Cardiac septum (tissue), 1 donor: ENCODE data around the gene CEP128. TPM values are rescaled to one million over a fixed set of nuclear protein-coding genes. Genes with fewer than 3 reads are reported as not detected.

Source experiments
- DNase-seq: peaks from one replicate; pipeline ENCODE4 v3.0.0-alpha.2; 2020; ENCODE audit warnings: low spot score
- intact Hi-C: fragments of 100-400 bp; cut with DNase I; formaldehyde crosslinking; loops from one replicate; pipeline ENCODE4 v1.14.0; 2022
- total RNA-seq: library from RNA; stranded (reverse); fragmentation: NEBNext Ultra II Directional; extraction: Animal tissue kit (Norgen Biotek cat#: 25700); gene quantifications from one replicate; pipeline ENCODE4 v1.2.1, GENCODE V29; 2021
- donor health status: DM: no; HTN: no; CAD: no.

Gene CEP128
- total RNA-seq, 1 donor from 2014 or later: 3.0 TPM

- DNase-seq: no peak
- intact Hi-C loops: no loop called here
Measured at GRCh38 chr14:80536456-80536855, 405.1 kb downstream of the CEP128 start.

DNA sequence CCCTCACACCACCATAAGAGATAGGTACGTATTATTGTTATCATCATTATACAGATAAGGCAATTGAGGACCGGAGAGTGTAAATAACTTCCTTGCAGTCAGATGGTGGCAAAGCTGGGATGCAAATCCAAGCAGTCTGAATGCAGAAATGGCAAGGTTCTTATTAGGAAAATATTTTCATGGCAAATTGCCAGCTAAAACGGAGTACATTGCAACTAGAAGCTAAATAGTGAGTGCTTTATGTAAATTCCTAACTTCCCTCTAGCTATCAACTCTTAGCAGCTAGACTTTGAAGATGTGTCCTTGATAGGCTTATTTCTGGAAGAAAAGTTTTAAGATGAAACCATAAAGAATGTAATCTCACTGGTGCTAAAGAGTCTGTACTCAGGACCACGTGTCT is 406.4 kb downstream of the CEP128 start:
- intact Hi-C loops: no loop called here
- DNase-seq: no peak

- intact Hi-C loops: no loop called here
- no peak for DNase-seq
Measured at GRCh38 chr14:80523518-80524117, 417.9 kb downstream of the CEP128 start.

GRCh38 chr14:80522936-80523335 is 418.6 kb downstream of the CEP128 start:
- intact Hi-C loops: no loop called here
- no peak for DNase-seq

GRCh38 chr14:80522411-80522810 is 419.1 kb downstream of the CEP128 start:
- intact Hi-C loops: no loop called here
- DNase-seq: no peak

DNA sequence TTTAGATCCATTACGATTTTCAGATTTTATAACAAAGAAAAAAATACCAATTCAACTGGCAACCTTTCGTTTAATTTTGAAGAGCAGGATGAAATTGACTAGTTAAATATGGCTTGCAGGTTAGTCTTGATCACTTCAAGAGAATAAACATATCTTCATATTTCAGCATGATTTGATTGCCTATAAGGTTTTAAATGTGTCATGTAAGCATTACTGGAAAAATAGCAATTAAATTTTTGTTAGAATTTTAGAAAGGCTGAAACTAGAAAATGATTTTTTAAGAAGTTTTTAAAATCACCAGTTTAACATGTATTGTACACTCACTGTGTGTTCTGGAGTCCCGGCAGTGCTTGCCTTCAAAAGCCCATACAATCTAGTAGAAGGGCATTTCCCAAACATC is 420.1 kb downstream of the CEP128 start:
- DNase-seq: no peak
- intact Hi-C loops: no loop called here

DNA sequence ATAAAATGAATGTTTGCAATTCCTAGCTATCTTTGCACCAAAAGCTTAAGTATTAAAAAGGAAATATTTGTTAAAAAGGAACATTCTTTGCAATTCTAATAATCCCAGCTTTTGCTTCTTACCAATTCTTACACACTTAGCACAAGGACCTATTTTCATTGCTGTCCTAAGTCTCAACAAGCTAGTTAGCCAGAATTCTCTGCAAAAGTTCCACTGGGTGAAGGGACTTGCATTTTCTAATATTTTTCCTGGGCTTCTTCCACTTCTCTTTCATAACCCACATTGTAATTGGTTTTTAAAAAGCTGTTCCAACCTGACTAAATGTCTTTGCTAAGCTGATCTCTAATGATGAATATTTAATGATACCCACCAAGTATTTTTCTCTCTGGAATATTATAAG is 422.5 kb downstream of the CEP128 start:
- no peak for DNase-seq
- intact Hi-C loops: no loop called here

DNA sequence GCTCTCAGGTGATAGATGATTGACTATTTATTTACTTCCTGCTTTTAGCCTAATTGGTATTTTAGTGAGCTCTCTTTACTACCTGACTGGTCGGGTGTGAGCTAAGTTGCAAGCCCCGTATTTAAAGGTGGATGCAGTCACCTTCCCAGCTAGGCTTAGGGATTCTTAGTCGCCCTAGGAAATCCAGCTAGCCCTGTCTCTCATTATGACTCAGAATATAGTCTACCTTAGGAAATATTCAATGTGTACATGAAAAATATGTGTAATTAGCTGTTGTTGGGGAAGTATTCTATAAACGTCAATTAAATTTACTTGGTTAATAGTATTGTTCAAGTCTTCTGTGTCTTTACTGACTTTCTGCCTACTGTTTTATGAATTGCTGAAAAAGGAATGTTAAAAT is 423.4 kb downstream of the CEP128 start:
- intact Hi-C loops: no loop called here
- no peak for DNase-seq

DNA sequence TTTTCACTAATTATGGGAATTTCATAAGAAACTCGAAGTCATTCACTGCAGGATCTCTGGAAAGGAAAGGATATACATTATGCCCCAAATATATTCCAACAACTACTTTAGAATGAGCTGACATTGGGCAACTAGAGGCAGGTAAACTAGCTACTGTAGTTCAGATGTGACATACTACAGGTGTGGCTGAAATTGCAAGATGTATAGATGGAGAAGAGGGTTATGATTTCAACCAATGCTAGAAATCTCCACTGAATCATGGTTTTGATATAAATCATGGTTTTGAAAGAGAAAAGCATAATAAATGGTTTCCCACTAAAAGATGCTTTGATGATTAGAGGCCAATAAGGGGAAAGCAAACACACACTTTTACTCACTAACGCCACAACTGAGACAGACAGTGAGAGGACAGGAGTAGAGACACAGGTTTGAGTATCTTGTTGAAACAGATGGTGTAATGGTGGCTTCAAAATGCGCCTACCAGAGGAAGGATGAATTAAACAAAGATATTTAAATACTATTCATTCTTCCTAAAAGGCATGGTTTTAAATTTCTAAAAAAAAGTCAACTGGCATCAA is 434.2 kb downstream of the CEP128 start:
- intact Hi-C loops: no loop called here
- no peak for DNase-seq

GRCh38 chr14:80504781-80505180 is 436.8 kb downstream of the CEP128 start:
- intact Hi-C loops: no loop called here
- DNase-seq: no peak

DNA sequence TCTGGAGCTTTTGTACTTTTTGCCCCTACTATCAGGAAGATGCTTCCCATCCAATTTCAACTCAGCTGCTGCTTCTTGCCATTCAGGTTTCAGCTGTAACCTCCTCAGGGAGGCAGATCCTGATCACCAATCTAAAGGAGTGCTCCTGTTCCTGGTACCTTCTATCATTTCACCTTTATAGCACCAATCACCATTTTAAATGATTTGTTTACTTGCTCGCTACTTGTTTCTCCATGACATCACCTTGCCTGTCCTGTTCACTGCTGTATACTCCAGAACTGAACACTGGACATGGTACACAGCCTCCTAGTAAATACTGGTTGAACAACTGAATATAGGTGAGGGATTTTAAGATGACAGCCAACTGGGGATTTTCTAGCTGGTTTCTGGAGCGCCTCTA is 443.0 kb downstream of the CEP128 start:
- intact Hi-C loops: no loop called here
- no peak for DNase-seq

- no peak for DNase-seq
- intact Hi-C loops: no loop called here
Measured at GRCh38 chr14:80496090-80496489, 445.4 kb downstream of the CEP128 start.

DNA sequence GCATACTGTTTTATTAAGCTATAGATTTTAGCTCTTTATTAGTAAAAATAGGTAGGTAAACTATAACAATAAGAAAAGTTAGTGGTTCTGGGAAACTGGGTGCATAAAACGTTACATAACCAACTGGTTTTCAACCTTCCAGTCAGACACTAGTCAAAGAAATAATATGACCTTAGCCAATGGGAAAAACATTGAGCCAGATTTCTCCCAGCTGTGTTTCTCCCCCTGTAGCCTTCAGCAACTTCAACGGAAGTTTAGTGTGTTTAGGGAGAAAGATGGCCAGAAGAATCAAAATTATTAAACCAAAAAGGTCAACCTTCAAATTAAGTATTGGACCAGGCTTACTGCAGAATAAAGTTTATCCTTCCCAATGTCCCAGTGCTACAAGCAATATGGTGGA is 446.8 kb downstream of the CEP128 start:
- no peak for DNase-seq
- intact Hi-C loops: no loop called here

DNA sequence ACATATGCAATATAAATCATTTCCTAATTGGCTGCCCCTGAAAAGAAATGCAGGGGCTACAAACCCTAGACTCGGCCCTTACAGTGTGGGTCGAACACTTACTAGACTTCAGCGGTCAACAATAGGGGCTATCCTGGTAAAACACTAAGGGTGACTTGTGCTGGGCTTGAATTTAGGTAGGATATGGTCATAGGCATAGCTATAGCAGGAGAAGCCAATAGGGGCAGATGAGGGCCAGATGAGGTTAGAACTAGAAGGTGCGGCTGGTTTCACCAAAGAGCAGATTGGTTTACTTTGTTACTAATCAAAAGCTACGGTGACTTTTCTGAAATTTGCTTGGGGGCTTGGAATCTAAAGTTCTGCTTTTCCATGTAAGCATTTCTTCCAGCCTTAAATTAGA is 447.9 kb downstream of the CEP128 start:
- intact Hi-C loops: no loop called here
- no peak for DNase-seq

GRCh38 chr14:80491650-80492049 is 449.9 kb downstream of the CEP128 start:
- no peak for DNase-seq
- intact Hi-C loops: no loop called here

- intact Hi-C loops: no loop called here
- no peak for DNase-seq
Measured at GRCh38 chr14:80491131-80491530, 450.4 kb downstream of the CEP128 start.

DNA sequence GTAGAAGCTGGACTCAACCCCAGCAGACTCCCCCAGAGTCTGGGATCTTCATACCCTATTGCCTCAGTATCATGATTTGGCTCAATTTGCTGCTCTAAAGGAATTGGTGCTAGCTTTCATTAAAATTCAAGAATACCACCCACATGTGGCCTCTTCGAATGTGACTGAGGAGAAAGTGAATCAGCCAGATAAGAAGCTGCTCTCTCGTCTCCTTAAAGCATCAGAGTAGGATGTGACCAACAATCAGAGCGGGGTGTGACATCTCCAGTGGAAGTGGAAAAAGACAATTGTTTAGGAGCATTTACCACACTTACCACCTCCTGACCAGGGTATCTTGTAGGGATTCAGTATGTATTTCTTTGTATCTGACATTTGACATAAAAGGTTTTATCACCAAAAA is 452.0 kb downstream of the CEP128 start:
- no peak for DNase-seq
- intact Hi-C loops: no loop called here

GRCh38 chr14:80485764-80486163 is 455.8 kb downstream of the CEP128 start:
- no peak for DNase-seq
- intact Hi-C loops: no loop called here

GRCh38 chr14:80483331-80483730 is 458.2 kb downstream of the CEP128 start:
- intact Hi-C loops: no loop called here
- no peak for DNase-seq

- no peak for DNase-seq
- intact Hi-C loops: no loop called here
Measured at GRCh38 chr14:80477388-80478160, 464.0 kb downstream of the CEP128 start.

DNA sequence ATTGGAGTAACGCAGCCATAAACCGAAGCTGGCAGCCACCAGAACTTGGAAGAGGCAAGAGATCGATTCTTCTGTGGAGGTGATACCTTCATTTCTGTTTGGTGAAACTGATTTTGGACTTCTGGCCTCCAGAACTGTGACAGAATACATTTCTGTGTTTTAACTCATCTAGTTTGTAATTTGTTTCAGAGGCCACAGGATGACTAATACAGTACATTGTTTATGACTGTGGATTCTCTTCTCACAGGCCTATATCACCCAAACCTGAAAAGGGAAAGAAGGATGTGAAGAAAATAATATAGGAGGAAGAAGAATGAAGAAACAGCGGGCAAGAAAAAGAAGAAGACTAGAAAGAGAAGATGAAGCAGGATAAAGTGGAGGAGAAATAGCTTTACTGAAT is 466.5 kb downstream of the CEP128 start:
- DNase-seq: no peak

More for the DNA sequence above, 466.5 kb downstream of the CEP128 start:
- intact Hi-C loops: no loop called here
